ENCODE measurements around the gene LCT.
"Not testable (repeated sequence)": the region's sequence is repeated elsewhere in the genome, so short reads cannot be mapped to it uniquely, and the experiment has no call there.

LCT gene

DNA sequence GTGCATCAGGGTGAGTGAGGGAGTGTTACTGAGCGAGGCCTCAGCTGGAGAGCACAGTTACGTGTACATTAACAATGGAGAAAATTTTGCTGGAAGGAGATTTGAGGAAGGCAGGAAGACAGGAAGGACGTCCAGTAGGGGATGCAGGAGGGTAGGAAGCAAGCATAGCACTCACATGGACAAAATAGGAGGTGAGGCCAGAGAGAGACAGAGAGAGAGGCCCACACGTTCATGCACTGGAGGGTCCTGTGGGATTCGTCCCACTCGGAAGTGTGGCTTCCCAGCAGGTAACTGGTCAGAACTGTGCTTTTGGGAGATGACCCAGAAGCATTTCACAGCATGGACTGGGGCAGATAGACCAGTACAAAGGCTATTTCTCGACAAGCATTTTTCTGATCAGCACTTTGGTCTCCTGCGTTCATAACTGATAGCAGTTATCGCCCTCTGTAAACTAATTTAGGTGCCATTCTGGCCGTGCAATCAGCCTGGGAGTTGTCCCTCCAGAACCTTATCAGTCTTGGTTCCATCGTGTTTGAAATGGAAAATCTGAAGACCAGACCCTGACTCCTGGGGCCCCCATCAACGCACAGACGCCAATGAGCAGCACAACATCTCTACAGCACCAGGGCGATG lies 5.7 kb downstream of the LCT start:
- DNase-seq (ENCODE audit: low read depth) = no peak

DNA sequence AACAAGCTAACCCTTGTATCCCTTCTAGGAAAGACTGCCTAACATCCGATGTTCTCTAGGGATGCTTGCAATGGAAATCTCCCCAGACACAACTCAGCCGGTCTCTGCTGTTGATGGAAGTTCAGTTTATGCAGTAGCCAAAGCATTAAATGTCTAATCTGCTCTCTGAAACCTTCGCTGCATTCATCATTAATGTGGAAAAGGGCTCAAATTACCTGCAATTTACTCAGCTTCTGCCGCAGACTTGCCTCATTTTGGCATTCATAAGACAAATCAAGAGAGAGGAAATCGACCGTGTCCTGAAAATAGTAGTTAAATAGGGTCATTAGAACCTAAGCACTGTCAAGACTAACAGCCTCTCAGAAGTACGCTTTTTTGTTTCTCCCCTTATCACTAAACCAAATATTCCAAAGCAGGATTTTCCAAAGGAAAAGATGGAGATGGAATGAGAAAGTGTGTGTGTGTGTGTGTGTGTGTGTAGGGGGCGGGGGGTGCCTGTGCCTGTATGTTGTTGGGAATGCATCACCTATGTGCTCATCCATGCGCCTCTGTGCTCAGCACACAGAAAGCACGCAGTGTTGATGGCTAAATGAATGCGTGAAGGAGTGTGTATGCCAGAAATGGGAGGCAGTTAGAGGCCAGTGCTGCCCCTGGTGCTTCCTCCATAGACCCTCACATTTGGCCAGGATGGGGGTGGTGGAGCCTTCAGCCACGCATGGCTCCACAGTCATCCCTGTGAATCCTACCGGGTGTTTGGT lies 7.4 kb downstream of the LCT start:
- DNase-seq (ENCODE audit: low read depth) = no peak

DNA sequence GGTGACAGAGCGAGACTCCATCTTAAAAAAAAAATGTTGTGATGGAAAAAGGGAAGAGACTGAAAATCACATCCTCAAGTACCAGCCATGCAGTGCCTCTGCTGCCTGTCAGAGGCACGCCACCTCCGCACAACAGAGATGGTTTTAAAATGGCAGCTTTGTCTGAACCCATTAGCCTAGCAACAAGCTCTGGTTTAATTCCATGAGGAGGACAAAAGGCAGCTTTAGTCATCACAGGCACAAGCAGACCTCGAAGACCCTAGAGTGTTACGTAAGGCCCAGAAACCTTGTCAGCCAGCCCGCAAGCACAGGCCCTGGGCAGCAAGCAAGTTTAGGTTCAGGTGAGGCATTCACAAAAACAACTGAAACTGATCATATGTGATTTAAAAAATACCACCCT lies 10.4 kb downstream of the LCT start:
- no peak for DNase-seq (ENCODE audit: low read depth)

DNA sequence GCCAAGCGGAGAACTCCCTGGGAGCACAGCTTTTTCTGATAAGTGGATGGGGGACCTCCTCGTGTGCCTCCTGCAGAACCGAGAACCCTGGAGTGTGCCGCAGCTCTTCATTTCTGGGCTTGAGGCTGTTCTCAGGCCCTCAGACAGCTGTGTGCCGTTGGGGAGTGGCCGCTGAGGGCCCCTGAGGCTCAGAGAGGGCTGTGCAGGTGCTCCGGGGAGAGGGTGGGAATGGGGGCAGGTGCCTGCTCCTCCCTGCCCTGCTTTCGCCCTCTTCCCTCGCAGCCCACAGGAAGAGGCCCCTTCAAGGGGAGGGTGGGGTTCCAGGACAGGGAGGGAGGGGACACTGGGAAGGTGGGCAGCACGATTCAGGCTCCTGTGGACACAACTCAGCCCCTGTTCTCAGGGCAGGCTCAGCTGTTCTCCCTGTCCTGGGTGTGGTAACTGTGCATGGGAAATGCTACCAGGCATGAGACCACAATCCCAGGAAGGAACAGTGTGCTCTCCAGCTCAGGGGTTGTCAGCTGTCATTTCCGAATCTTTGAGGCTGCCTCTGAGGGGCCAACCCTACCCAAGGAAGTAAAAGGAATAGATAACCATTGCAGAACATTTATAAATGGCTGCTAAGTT lies 11.3 kb downstream of the LCT start:
- DNase-seq (ENCODE audit: low read depth) = no peak

DNA sequence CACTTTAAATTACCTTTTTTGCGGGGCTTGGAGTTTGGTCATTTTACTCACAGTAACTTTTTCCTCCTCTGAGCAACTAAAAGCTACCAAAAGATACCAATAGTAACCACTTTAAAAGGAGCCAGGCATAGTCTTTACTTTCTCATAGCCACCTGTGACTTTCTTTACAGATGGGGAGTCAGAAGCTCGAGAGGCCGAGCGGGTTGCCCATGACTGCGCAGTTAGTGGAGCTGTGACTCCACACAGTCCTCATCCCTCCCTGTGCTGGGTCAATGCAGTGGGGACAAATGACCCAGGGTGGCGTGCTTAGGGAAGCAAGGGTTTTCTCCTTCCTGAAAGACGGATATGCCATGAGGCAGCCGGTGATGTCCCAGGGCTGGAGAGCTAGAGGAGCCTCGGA lies 11.9 kb downstream of the LCT start:
- DNase-seq (ENCODE audit: low read depth) = no peak

DNA sequence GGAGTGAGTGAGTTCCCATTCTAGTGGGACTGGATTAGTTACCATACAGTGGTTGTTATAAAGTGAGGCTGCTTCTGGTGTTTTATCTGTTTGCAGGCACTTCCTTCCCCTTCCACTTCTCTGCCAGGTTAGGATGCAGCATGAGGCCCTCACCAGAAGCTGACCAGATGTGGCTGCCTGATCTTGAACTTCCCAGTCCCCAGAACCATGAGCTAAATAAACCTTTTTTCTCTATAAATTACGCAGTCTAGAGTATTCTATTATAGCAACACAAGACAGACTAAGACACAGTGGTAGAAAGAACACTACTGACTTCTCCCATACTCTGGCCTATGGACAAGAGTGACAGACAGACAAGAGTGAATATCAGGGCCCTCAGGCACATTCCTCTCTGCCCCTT lies 14.1 kb downstream of the LCT start:
- no peak for DNase-seq (ENCODE audit: low read depth)

DNA sequence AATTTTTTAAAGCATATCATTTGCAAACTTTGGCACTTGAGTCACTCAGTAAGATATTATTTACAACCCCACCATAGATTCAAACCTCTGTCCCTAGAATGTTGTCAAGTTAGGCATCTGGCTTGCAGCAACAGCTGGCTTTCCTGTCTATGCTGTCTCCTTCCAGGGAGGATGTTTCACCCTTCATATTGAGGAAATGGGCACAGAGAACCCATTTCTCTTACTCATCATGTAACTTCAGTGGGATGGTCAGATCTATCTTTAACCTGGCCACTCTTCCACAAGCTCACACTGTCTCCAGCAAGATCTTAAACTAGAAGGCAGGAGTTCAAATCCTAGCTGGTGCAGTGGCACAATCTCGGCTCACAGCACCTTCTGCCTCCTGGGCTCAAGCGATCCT lies 15.8 kb downstream of the LCT start:
- no peak for DNase-seq (ENCODE audit: low read depth)

DNA sequence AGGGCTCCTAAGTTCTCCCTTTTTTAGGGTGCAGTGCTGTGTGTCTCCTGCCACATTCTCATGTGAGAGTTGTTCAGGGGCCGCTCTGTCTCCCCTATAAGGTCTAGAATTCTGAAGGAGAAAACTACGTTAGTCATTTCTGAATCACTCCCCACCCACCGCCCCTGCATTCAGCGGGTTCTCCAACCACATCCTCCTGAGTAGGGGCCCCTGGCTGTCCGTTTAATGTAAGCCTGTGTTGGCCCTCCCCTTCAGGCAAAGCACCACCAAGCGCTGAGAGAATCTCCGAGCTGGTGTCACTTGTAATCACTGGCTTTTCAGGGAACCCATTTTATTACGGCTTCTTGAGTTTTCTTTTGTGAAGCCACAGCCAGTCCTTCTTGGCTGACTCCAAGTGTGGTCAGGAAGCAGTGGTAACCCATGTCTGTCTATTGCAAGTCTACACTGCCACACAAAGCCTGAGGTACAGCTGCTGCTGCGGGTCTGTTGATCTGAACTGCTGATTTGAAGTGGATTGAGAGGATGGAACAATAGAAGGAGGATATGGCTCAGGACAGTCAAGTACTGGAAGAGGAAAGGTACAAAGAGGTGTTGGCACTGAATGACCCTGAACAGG lies 16.9 kb downstream of the LCT start:
- DNase-seq (ENCODE audit: low read depth) = no peak

DNA sequence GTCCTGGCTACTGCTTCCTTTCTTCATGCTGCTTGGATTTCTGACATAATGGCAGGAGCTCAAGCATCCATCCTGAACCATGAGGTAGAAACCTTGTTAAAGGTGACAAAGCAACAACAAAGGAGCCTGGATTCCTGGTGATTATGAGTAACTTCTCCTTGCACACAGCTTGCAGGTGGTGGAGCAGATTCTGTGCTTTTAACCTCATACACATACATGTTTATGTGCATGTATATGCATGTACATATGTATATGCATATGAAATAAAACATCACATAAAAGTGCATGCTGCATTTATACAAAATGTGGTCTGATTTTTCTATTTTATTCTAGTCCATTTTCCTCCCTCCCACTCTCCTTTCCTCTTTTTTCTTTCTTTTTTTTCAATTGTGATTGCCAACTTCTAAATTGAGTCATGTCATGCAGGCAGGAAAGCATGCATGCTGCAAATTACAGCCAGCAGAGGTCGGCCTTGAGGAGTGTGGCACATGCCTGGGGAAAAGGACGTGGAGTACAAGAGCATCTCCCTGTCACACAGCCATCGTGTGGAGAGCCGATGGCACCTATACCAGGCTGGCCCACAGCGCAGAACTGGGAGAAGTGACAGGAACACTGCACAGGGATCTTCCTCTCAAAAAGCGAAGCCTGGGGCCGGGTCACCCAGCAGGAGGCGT lies 17.9 kb downstream of the LCT start:
- no peak for DNase-seq (ENCODE audit: low read depth)

DNA sequence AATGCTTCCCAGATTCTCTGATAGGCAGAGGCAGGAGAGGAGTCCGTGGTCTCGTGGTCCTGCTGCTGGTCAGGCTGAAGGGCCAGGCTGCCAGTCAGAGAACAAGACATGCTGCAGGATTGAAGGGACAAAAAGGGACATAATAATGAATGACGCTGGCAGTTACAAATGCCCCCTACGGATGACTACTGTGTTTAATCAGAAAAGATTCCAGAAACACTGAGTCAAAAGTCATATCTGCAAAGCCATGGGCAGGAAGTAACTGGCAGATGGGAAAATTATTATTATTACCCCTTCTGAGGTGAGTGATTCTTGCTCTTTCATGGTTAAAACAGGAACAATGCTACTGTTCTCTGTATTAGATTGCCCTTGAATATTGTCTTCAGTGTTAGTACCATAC lies 19.0 kb downstream of the LCT start:
- DNase-seq (ENCODE audit: low read depth) = no peak

DNA sequence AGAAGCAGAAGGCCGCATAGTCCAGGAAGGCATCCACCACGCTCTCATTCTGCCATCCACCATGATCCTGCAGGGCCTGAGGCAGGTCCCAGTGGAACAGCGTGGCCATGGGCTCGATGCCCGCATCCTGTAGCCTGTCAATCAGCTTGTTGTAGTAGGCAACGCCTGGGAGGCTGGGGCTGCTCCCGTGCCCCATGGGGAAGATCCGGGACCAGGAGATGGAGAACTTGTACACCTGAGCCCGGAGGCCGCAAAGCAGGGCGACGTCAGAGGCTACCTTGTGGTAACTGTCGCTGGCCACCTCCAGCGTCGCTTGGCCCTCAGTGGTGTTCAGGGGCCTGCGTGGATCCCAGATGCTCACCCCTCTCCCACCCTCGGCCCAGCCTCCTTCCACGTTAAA lies 19.5 kb downstream of the LCT start:
- DNase-seq (ENCODE audit: low read depth) = no peak

DNA sequence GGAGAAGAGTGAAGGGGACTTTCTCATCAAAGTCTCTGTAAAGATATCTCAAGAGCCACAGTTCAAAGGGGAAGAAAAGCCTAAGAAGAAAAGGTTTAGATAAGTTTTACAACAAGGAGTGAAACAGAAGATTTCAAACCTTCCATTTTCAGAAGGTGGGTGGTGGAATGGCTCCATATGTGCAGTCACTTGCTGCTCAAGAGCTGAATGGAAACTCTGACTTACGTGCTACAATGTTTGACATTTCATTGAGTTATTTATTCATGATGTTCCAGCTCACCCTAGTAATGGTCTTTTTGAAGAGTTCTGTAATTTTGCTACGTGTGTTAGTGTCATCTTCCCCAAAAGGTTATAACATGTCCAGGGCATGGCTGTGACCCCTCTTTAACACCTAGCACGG lies 21.7 kb downstream of the LCT start:
- DNase-seq (ENCODE audit: low read depth) = no peak

DNA sequence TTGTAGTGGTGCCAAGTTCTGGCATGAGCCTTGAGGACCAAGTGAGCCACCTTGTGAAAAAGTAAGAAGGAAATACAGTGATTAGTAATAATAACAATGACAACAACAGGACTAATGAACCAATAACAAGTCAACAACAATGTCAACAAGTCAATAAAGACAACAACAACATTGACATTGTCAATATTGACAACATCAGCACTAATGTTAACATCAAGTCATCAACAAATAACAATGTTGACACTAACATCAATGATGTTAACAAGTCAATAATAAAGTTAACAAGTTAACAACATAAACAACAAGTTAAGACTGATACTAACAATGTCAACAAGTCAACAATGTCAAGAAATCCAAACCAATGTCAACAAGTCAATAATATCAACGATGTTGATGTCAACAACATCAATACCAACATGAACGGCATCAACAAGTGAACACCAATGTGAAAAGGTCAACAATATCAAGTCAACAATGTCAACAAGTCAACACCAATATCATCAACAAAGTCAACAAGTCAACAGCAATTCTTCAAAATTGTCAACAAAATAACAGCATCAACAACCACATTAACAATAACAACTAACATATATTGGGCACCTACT lies 24.0 kb downstream of the LCT start:
- no peak for DNase-seq (ENCODE audit: low read depth)

DNA sequence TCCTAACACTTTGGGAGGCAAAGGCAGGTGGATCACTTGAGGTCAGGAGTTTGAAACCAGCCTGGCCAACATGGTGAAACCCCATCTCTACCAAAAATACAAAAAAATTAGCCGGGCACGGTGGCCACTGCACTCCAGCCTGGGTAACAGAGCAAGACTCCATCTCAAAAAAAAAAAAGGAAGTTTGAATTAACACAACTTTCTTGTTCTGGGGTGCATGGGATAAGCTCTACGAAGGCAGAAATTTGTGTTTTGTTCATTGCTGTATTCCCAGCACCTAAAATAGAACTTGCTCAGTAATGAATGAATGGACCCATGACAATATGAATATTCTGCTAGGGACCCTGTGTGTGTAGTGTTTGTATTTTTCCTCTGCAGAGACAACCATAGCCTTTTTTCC lies 29.1 kb downstream of the LCT start:
- DNase-seq (ENCODE audit: low read depth) = not testable (repeated sequence)

DNA sequence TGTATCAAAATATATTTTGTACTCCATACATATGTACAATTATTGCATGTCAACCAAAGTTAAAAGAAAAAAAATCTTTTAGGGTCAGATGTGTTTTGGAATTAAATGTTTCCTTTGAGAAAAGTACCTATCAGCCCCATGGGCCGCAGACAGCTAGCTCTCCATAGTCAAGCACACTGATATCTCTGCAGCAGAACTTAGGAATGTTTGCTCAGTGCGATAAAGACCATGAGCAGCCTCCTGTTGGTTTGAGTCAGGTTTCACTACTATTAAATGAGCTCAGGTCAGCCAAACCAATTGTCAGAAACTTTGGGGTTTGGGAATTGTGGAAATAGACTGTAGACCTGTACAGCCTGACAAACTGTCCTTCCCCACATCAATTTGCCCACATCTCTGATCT lies 33.7 kb downstream of the LCT start:
- no peak for DNase-seq (ENCODE audit: low read depth)

DNA sequence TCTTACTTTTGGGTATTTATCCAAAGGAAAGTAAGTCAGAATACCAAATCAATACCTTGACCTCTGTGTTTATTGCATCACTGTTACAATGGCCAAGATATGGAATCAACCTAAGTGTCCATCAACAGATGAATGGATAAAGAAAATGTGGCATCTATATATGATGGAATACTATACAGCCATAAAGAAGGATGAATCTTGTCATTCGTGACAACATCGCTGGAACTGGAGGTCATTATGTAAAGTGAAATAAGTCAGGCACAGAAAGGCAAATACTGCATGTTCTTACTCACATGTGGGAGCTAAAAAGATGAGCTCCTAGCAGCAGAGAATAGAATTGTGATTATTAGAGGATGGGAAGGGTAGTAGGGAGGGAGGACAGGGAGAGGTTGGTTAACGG lies 34.6 kb downstream of the LCT start:
- no peak for DNase-seq (ENCODE audit: low read depth)

DNA sequence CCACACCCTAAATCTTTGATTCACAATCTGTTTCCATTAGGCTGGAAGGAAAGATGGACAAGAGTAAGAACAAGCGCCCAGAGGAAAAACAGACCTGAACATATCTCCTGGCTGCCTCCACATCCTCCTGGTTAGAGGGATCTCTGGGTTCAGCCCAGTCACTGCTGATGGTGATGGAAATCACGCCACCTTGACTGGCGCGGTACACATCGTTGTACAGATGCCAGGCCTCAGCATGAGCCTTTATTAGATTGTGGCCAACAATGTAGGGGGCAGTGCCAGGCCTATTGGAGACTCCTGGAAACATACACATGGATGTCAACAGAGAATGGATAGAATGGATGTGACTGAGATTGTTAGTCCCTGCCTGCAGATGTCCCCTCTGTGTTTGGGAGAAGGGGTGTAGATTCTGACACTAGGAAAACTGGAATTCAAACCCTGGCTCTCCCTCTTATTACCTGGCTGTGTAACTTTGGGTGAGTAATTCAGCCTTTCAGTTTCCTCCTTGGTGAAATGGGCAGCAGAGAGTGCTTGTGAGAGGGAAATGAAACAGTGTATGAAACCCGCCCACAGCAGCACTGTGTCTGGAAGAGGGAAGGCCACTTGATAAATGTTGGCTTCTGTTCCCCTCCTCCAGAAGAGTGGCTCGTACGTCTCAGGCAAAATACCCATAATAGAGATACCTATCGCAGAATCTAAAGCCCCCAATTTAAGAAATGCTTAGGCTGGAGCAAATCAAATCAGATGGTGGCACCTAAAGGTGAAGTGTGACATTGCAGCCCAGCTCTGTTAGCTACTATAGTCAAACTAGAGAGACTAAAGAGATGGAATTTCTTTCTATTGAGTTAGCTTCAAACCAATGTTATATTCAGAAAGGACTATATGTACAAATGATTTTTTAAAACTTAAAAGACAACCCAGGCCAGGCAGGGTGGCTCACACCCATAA lies 36.2 kb downstream of the LCT start:
- DNase-seq (ENCODE audit: low read depth) = no peak

DNA sequence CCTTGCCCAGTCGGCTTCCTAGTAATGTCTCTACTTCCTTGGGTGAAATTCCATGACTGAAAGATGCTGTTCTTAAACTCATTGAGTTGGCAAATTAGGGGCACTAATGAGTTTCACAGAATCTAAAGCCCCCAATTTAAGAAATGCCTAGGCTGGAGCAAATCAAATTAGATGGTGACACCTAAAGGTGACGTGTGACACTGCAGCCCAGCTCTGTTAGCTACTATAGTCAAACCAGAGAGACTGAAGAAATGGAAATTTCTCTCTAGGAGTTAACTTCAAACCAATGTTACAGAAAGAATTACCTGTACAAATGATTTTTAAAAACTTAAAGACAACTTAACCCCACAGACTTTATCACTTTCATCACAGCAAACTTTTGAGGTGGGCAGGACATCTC lies 37.2 kb downstream of the LCT start:
- DNase-seq (ENCODE audit: low read depth) = no peak

DNA sequence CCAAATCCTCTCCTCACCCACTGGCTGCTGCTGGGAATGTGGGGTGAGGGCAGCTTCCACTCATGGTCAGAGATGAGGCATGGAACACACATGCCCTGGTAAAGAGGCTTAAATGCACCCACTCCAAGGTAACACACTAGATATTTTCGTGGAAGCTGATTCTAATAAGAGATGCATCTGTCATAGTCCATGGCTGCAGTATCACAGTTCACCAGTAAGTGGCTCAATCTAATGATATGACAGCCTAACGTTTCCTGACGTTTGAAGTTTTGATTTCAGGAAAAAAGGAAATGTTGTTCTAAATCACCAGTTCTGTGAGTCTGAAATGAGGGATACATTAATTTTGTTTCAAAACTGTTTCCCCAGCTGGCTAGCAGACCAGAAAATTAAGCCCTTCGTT lies 38.2 kb downstream of the LCT start:
- no peak for DNase-seq (ENCODE audit: low read depth)

DNA sequence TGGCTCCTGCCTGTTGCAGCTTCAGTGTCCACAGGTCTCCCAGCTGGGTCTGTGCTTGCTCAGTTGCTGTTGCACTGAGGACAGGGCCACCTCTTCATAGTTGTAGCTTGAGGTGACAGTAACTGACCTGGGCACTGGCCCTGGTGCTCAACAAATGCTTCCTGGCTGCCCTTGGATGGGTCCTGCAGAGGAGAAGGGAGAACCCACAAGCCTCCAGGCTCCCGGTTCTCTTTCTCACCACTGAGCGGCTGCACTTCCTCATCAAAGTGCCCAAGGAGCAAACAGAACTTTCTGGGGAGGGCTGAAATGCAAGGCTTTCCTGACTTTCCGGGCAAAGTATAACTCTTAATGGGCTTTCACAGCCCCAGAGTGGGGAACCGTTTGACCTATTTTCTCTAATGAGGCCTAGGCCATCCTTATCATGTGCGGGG lies 38.7 kb downstream of the LCT start:
- no peak for DNase-seq (ENCODE audit: low read depth)

Data from CMK (cell line).